GM12892 (cell line): ENCODE results near the gene SAE1.

Experiments used
- POLR2A ChIP-seq: IDR thresholded peaks from 2 replicates; pipeline ENCODE4 v1.6.1; 2011; ENCODE audit warnings: low read depth, low read length, control low read depth
- POLR2AphosphoS5 ChIP-seq: IDR thresholded peaks from 2 replicates; pipeline ENCODE4 v1.6.1; 2011; ENCODE audit warnings: low read depth, low read length, control low read depth
- TAF1 ChIP-seq: IDR thresholded peaks from 2 replicates; pipeline ENCODE4 v1.6.1; 2011; ENCODE audit warnings: low read depth, mild to moderate bottlenecking, control low read depth, low read length, borderline replicate concordance

GRCh38 chr19:47105874-47106273, 24.8 kb upstream of the SAE1 start:
- TF ChIP-seq POLR2A = no peak
- TF ChIP-seq POLR2AphosphoS5 = no peak
- no peak for TF ChIP-seq TAF1
